Aorta (tissue), 5 donors: ENCODE measurements around the gene JPH2. TPM values are rescaled to one million over a fixed set of nuclear protein-coding genes. Genes with fewer than 3 reads are reported as not detected.
A peak's percentile ranks its signal among the peaks of the same experiment; 100 is the strongest.

Experiments used
- ATAC-seq: fragments of 200-7000 bp; cut with Tn5 transposase; one replicate; pipeline ENCODE4 v1.9.1; 2022; ENCODE audit warnings: moderate library complexity; ENCODE audit not compliant: low FRiP score
- DNase-seq, 2 donors: peaks; one replicate each; pipeline ENCODE4 v3.0.0-alpha.2; 2020
- H3K27ac ChIP-seq, 2 donors: one replicate each; pipeline ENCODE4 v1.5.1; 2013; ENCODE audit warnings: low read length in 2 of 2, mild to moderate bottlenecking in 2 of 2, moderate library complexity in 2 of 2, control low read depth in 1 of 2, inconsistent platforms in 1 of 2, low read depth in 1 of 2
- H3K27me3 ChIP-seq, 2 donors: one replicate each; pipeline ENCODE4 v1.6.1; 2013; ENCODE audit warnings: control low read depth in 1 of 2, low read length in 1 of 2, mild to moderate bottlenecking in 1 of 2, moderate library complexity in 1 of 2; ENCODE audit not compliant: insufficient read depth in 2 of 2, control insufficient read depth in 1 of 2
- H3K36me3 ChIP-seq, 2 donors: one replicate each; pipeline ENCODE4 v1.6.1; 2013; ENCODE audit warnings: control low read depth in 1 of 2, low read length in 1 of 2, mild to moderate bottlenecking in 1 of 2; ENCODE audit not compliant: insufficient read depth in 2 of 2, control insufficient read depth in 1 of 2
- H3K4me1 ChIP-seq, 2 donors: one replicate each; pipeline ENCODE4 v1.6.1; 2013; ENCODE audit warnings: low read length in 2 of 2, control low read depth in 1 of 2, mild to moderate bottlenecking in 1 of 2, moderate library complexity in 1 of 2; ENCODE audit not compliant: insufficient read depth in 2 of 2, control insufficient read depth in 1 of 2
- H3K4me3 ChIP-seq, 2 donors: one replicate each; pipeline ENCODE4 v1.5.1; 2013; ENCODE audit warnings: low read length in 2 of 2, control low read depth in 1 of 2, mild to moderate bottlenecking in 1 of 2
- H3K9me3 ChIP-seq: one replicate; pipeline ENCODE4 v1.6.1; 2013; ENCODE audit warnings: mild to moderate bottlenecking, low read length; ENCODE audit not compliant: control insufficient read depth
- WGBS, 2 donors: extraction: QIAGEN DNeasy Blood & Tissue Kit; methylation state at CpG; one replicate each; pipeline ENCODE4 v1.1.7; 2013; 5-methylcytosine and 5-hydroxymethylcytosine counted together
- intact Hi-C, 2 donors: fragments of 100-400 bp; cut with DNase I; formaldehyde crosslinking; loops; one replicate each; pipeline versions ENCODE4 v1.14.2 to v1.15.0; 2022
- polyA plus RNA-seq, 2 donors: library from polyadenylated mRNA; stranded (reverse); fragments of 200-250 nt; gene quantifications; one replicate each; pipeline ENCODE4 v1.2.3, GENCODE V29; 2013
- total RNA-seq, 2 donors: library from RNA; stranded (reverse); fragmentation: NEBNext Ultra II Directional; extraction: Animal tissue kit (Norgen Biotek cat#: 25700); gene quantifications; one replicate each; pipeline ENCODE4 v1.2.1, GENCODE V29; 2021
- donor health status: healthy with polysubstance abuse.
- donor health status: Bipolar disorder and iron deficiency.
- donor health status: DM: no; HTN: no; CAD: no.
- donor health status: DM: no; HTN: no; CAD: no.
- donor health status: DM: yes; HTN: yes; CAD: no.

The JPH2 gene
- total and polyA plus RNA-seq, 4 donors = 12.8 to 140 (median 41.4) TPM

- Histone ChIP-seq H3K4me1 (peaks cover 0 to 3% of the 10 kb centered on the region in 2 donors), H3K36me3 (no peaks in the 10 kb centered on the region), H3K27me3 (no peaks in the 10 kb centered on the region), H3K27ac (peak overlapping the region; percentile 39 to 73), H3K4me3 (peak overlapping the region; percentile 1 to 22), H3K9me3 (no peaks in the 10 kb centered on the region)
- peak; percentile 80 to 84 for DNase-seq
- 1 to 6% methylated on average over 9 of the region's 9 CpGs for WGBS, 2 donors
- ATAC-seq = peak; percentile 70
- intact Hi-C loops = loop anchor here in 1 of 2 donors (2.0 to 10.0 kb wide), 2 partner anchors 14 to 1654 kb away; partner anchors contain the start of gene SNX21
Observed at GRCh38 chr20:44180814-44181213, 6.2 kb downstream of the JPH2 start.

GRCh38 chr20:44176833-44177534, 10.0 kb downstream of the JPH2 start:
- Histone ChIP-seq H3K4me1 (peaks cover 2 to 6% of the 10 kb centered on the region in 2 donors), H3K27ac (peak overlapping the region; percentile 23 to 35), H3K36me3 (peaks cover 0 to 4% of the 10 kb centered on the region in 2 donors), H3K9me3 (no peaks in the 10 kb centered on the region), H3K27me3 (no peaks in the 10 kb centered on the region), H3K4me3 (no peak overlapping the region)
- 3 to 9% methylated on average over 14 of the region's 14 CpGs for WGBS, 2 donors
- no peak for ATAC-seq
- intact Hi-C loops = no loop called here
- DNase-seq = peak in 1 of 2 donors; percentile 77

- H3K9me3 ChIP-seq = no peaks in the 10 kb centered on the region
- H3K4me3 ChIP-seq = no peak overlapping the region
- ATAC-seq (no peak), DNase-seq (no peak)
- peaks cover 7 to 11% of the 10 kb centered on the region in 2 donors for H3K4me1 ChIP-seq
- peaks cover 0 to 4% of the 10 kb centered on the region in 2 donors for H3K36me3 ChIP-seq
- H3K27me3 ChIP-seq = no peaks in the 10 kb centered on the region
- H3K27ac ChIP-seq = peak overlapping the region; percentile 8 to 55
- WGBS, 2 donors = 23 to 43% methylated on average over 13 of the region's 13 CpGs
- intact Hi-C loops = no loop called here
Observed at GRCh38 chr20:44174996-44175765, 11.8 kb downstream of the JPH2 start.

GRCh38 chr20:44173846-44174245, 13.1 kb downstream of the JPH2 start:
- DNase-seq = no peak
- 76 to 78% methylated on average over 8 of the region's 8 CpGs for WGBS, 2 donors
- no peaks in the 10 kb centered on the region for H3K9me3 ChIP-seq
- peak overlapping the region in 1 of 2 donors; percentile 28 for H3K27ac ChIP-seq
- H3K36me3 ChIP-seq = peaks cover 0 to 4% of the 10 kb centered on the region in 2 donors
- H3K27me3 ChIP-seq = no peaks in the 10 kb centered on the region
- no peak for ATAC-seq
- H3K4me1 ChIP-seq = peaks cover 7 to 11% of the 10 kb centered on the region in 2 donors
- H3K4me3 ChIP-seq = no peak overlapping the region
- intact Hi-C loops = no loop called here

GRCh38 chr20:44173116-44173515, 13.9 kb downstream of the JPH2 start:
- DNase-seq = no peak
- H3K4me1 ChIP-seq = peaks cover 7 to 11% of the 10 kb centered on the region in 2 donors
- no peaks in the 10 kb centered on the region for H3K9me3 ChIP-seq
- H3K27ac ChIP-seq = no peak overlapping the region
- H3K27me3 ChIP-seq = no peaks in the 10 kb centered on the region
- no peak overlapping the region for H3K4me3 ChIP-seq
- intact Hi-C loops = no loop called here
- peaks cover 0 to 4% of the 10 kb centered on the region in 2 donors for H3K36me3 ChIP-seq
- 52 to 61% methylated on average over 5 of the region's 5 CpGs for WGBS, 2 donors
- ATAC-seq = no peak

GRCh38 chr20:44172572-44172950, 14.4 kb downstream of the JPH2 start:
- no peak for ATAC-seq
- no peaks in the 10 kb centered on the region for H3K27me3 ChIP-seq
- no peaks in the 10 kb centered on the region for H3K9me3 ChIP-seq
- H3K36me3 ChIP-seq = peaks cover 0 to 4% of the 10 kb centered on the region in 2 donors
- H3K4me1 ChIP-seq = peaks cover 6 to 12% of the 10 kb centered on the region in 2 donors
- no peak for DNase-seq
- WGBS, 2 donors = 92 to 97% methylated on average over 2 of the region's 2 CpGs
- no peak overlapping the region for H3K4me3 ChIP-seq
- peak overlapping the region in 1 of 2 donors; percentile 12 for H3K27ac ChIP-seq
- intact Hi-C loops = no loop called here

GRCh38 chr20:44171775-44172571, 15.0 kb downstream of the JPH2 start:
- ATAC-seq = no peak
- Histone ChIP-seq H3K27ac (peak overlapping the region; percentile 60 to 70), H3K36me3 (peaks cover 0 to 4% of the 10 kb centered on the region in 2 donors), H3K27me3 (no peaks in the 10 kb centered on the region), H3K9me3 (no peaks in the 10 kb centered on the region), H3K4me3 (no peak overlapping the region), H3K4me1 (peaks cover 8 to 16% of the 10 kb centered on the region in 2 donors)
- intact Hi-C loops = no loop called here
- WGBS, 2 donors = 41 to 43% methylated on average over 6 of the region's 6 CpGs
- no peak for DNase-seq

GRCh38 chr20:44170816-44171410, 16.1 kb downstream of the JPH2 start:
- peaks cover 9 to 16% of the 10 kb centered on the region in 2 donors for H3K4me1 ChIP-seq
- ATAC-seq (no peak), DNase-seq (no peak)
- no peaks in the 10 kb centered on the region for H3K27me3 ChIP-seq
- 52 to 54% methylated on average over 7 of the region's 7 CpGs for WGBS, 2 donors
- no peak overlapping the region for H3K4me3 ChIP-seq
- peak overlapping the region; percentile 60 to 70 for H3K27ac ChIP-seq
- intact Hi-C loops = no loop called here
- no peaks in the 10 kb centered on the region for H3K9me3 ChIP-seq
- H3K36me3 ChIP-seq = peaks cover 0 to 4% of the 10 kb centered on the region in 2 donors
